HEK293 (cell line): ENCODE measurements around the gene PSAP.
"Not testable (repeated sequence)": the region's sequence is repeated elsewhere in the genome, so short reads cannot be mapped to it uniquely, and the experiment has no call there.

Experiments
- CTCF ChIA-PET: fragments of 350-600 bp; formaldehyde crosslinking; extraction: SDS; loops from one replicate; lab custom pipeline; 2021; ENCODE audit warnings: antibody characterized with exemption; lab: Yijun Ruan, JAX
- POLR2A ChIA-PET: fragments of 300-600 bp; formaldehyde crosslinking; extraction: SDS; loops from one replicate; lab custom pipeline; 2020; ENCODE audit warnings: antibody characterized with exemption, inconsistent platforms; lab: Yijun Ruan, JAX
- H3K27ac ChIP-seq: fragments of 200-500 bp; sonication (Bioruptor generic); 2 replicates; pipeline ENCODE4 v1.5.1; 2014; ENCODE audit warnings: low read depth, low read length, control low read depth, inconsistent platforms; ENCODE audit errors: extremely low read depth
- H3K36me3 ChIP-seq, 2 experiments: fragments of 200-500 bp in 1 of 2; sonication (Bioruptor generic) in 1 of 2; 1 replicate in 1 of 2; 2 replicates in 1 of 2; pipeline ENCODE4 v1.5.1; 2014 to 2017; ENCODE audit warnings: inconsistent platforms in 2 of 2, low read length in 2 of 2; ENCODE audit not compliant: control insufficient read depth in 2 of 2, insufficient read depth in 1 of 2
- H3K4me1 ChIP-seq: fragments of 200-500 bp; sonication (Bioruptor generic); 2 replicates; pipeline ENCODE4 v1.5.1; 2014; ENCODE audit warnings: mild to moderate bottlenecking, low read length, inconsistent platforms; ENCODE audit not compliant: control insufficient read depth, insufficient read depth
- H3K4me3 ChIP-seq: 2 replicates; pipeline ENCODE4 v1.5.1; 2011; ENCODE audit warnings: low read depth, mild to moderate bottlenecking, control low read depth, low read length, moderate library complexity
- H3K9me3 ChIP-seq: fragments of 200-500 bp; sonication (Bioruptor generic); 2 replicates; pipeline ENCODE4 v1.5.1; 2014; ENCODE audit warnings: low read depth, low read length, inconsistent platforms; ENCODE audit not compliant: control insufficient read depth, insufficient read depth
- KLF9 ChIP-seq: fragments of 450-650 bp; formaldehyde crosslinking; IDR thresholded peaks from 2 replicates; pipeline ENCODE4 v1.5.1; 2016; ENCODE audit warnings: missing biosample characterization, missing genetic modification characterization, low read depth
- PRDM1 ChIP-seq: fragments of 450-650 bp; formaldehyde crosslinking; IDR thresholded peaks from 2 replicates; pipeline ENCODE4; 2016; ENCODE audit warnings: missing biosample characterization, missing genetic modification characterization
- REPIN1 ChIP-seq: fragments of 450-650 bp; formaldehyde crosslinking; IDR thresholded peaks from 2 replicates; pipeline ENCODE4 v1.5.1; 2017; ENCODE audit warnings: missing biosample characterization, missing genetic modification characterization, low read depth
- ZBTB17 ChIP-seq: fragments of 450-650 bp; formaldehyde crosslinking; IDR thresholded peaks from 2 replicates; pipeline ENCODE4 v1.5.1; 2016; ENCODE audit warnings: missing biosample characterization, missing genetic modification characterization
- ZBTB20 ChIP-seq: fragments of 450-650 bp; formaldehyde crosslinking; IDR thresholded peaks from 2 replicates; pipeline ENCODE4 v1.5.1; 2016; ENCODE audit warnings: missing biosample characterization, missing genetic modification characterization
- ZNF157 ChIP-seq: fragments of 450-650 bp; formaldehyde crosslinking; IDR thresholded peaks from 2 replicates; pipeline ENCODE4 v1.5.1; 2016; ENCODE audit warnings: missing biosample characterization, missing genetic modification characterization
- ZNF169 ChIP-seq: fragments of 450-650 bp; formaldehyde crosslinking; IDR thresholded peaks from 2 replicates; pipeline ENCODE4 v1.5.1; 2016; ENCODE audit warnings: missing biosample characterization, missing genetic modification characterization
- ZNF23 ChIP-seq: fragments of 450-650 bp; formaldehyde crosslinking; IDR thresholded peaks from 2 replicates; pipeline ENCODE4 v1.5.1; 2016; ENCODE audit warnings: missing biosample characterization, missing genetic modification characterization, borderline replicate concordance
- ZNF324 ChIP-seq: fragments of 450-650 bp; formaldehyde crosslinking; IDR thresholded peaks from 2 replicates; pipeline ENCODE4 v1.5.1; 2016; ENCODE audit warnings: missing biosample characterization, missing genetic modification characterization
- ZNF354C ChIP-seq: fragments of 450-650 bp; formaldehyde crosslinking; IDR thresholded peaks from 2 replicates; pipeline ENCODE4 v1.5.1; 2016; ENCODE audit warnings: missing biosample characterization, missing genetic modification characterization, low read depth, borderline replicate concordance
- ZNF366 ChIP-seq: fragments of 450-650 bp; formaldehyde crosslinking; conservative IDR thresholded peaks from 2 replicates; pipeline ENCODE4 v1.5.1; 2016; ENCODE audit warnings: missing biosample characterization, missing genetic modification characterization
- ZNF391 ChIP-seq: fragments of 450-650 bp; formaldehyde crosslinking; IDR thresholded peaks from 2 replicates; pipeline ENCODE4 v1.5.1; 2016; ENCODE audit warnings: low read depth, missing biosample characterization, missing genetic modification characterization, borderline replicate concordance
- ZNF473 ChIP-seq: fragments of 450-650 bp; formaldehyde crosslinking; IDR thresholded peaks from 2 replicates; pipeline ENCODE4 v1.5.1; 2017; ENCODE audit warnings: missing biosample characterization, missing genetic modification characterization
- ZNF544 ChIP-seq: fragments of 450-650 bp; formaldehyde crosslinking; IDR thresholded peaks from 2 replicates; pipeline ENCODE4 v1.5.0; 2017; ENCODE audit warnings: missing biosample characterization, missing genetic modification characterization
- ZNF549 ChIP-seq: fragments of 450-650 bp; IDR thresholded peaks from 2 replicates; pipeline ENCODE4 v1.5.1; 2018; ENCODE audit warnings: missing biosample characterization, missing genetic modification characterization, mild to moderate bottlenecking, inconsistent platforms, moderate library complexity
- ZNF555 ChIP-seq: fragments of 450-650 bp; formaldehyde crosslinking; conservative IDR thresholded peaks from 2 replicates; pipeline ENCODE4 v1.5.1; 2017; ENCODE audit warnings: missing biosample characterization, mild to moderate bottlenecking, missing genetic modification characterization, inconsistent platforms
- ZNF76 ChIP-seq: fragments of 450-650 bp; formaldehyde crosslinking; IDR thresholded peaks from 2 replicates; pipeline ENCODE4; 2016; ENCODE audit warnings: low read depth, missing biosample characterization, missing genetic modification characterization, borderline replicate concordance
- TF ChIP-seq, protein P1 (sequence below): fragments of 450-650 bp; formaldehyde crosslinking; IDR thresholded peaks from 2 replicates; pipeline ENCODE4 v1.5.1; 2017; ENCODE audit warnings: missing biosample characterization, mild to moderate bottlenecking, missing genetic modification characterization, moderate library complexity
- TF ChIP-seq, protein P2 (sequence below): fragments of 450-650 bp; formaldehyde crosslinking; IDR thresholded peaks from 2 replicates; pipeline ENCODE4 v1.5.1; 2016; ENCODE audit warnings: missing biosample characterization, missing genetic modification characterization
- TF ChIP-seq, protein P3 (sequence below): fragments of 450-650 bp; formaldehyde crosslinking; IDR thresholded peaks from 2 replicates; pipeline ENCODE4 v1.5.1; 2016; ENCODE audit warnings: missing biosample characterization, missing genetic modification characterization
- TF ChIP-seq, protein P4 (sequence below): fragments of 450-650 bp; formaldehyde crosslinking; conservative IDR thresholded peaks from 2 replicates; pipeline ENCODE4 v1.5.1; 2016; ENCODE audit warnings: low read depth, missing biosample characterization, missing genetic modification characterization

The PSAP gene

DNA sequence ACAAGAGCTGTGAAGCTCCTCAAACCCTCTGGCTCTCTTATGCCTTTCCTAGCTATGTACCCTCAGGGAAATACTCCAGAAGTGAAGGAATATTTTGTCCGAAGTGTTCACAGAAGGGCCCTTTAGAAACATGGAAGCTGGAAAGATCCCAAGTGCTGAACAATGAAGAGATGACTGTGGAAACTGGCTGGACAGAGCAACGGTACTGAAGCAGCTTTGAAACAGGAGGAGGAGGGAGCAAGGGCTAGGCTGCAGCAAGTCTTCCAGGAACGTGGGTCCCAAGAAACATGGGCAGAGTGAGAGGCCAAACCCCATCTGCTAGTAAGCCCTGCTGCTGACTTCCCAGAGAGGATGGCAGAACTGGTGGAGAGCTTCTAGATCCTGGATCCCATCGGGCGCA is 3.0 kb upstream of the PSAP start (continued):
- TF ChIP-seq ZBTB17 (tag by site-specific recombination): 0 out of 2 replicates have a peak, but pooled peaks have one; percentile 26
- no peak for TF ChIP-seq ZNF391 (tag by site-specific recombination)
- no peak for TF ChIP-seq ZNF354C (tag by site-specific recombination)
- no peak for TF ChIP-seq ZNF76
- TF ChIP-seq ZNF169 (tag by site-specific recombination): no peak
- TF ChIP-seq, all 188 proteins: peak for 2

DNA sequence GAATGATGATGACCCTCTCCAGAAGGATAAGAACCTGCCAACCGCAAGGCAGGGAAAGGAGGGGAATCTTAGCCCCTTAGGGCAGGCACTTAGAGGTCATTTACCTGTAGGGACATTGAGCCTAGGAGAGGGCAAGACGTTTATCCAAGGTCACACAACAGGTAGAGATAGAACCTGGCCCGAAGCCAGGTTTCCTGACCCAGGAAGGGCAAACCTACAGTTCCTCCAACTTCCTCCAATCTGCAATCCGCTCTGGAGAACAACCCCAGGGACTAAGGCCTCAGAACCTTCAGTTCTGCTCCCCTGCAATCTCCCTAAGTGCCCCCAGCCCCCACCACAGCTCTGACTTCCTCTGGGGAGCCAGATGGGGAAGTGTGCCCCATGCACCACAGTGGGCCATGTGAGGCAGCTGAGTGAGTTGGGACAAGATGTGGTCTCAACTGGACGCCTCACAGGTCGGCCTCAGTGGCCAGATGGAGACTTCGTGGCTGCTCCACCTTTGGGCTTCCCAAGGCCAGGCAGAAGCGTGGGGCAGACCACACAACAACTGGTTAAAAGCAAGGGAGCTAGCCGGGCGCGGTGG is 1.4 kb upstream of the PSAP start:
- H3K36me3 ChIP-seq: no peaks in the 10 kb centered on the region
- no peaks in the 10 kb centered on the region for H3K9me3 ChIP-seq
- POLR2A ChIA-PET: no interaction called here
- H3K4me1 ChIP-seq: 0 out of 2 replicates have a peak, but pooled peaks cover 10% of the 10 kb centered on the region
- CTCF ChIA-PET: interaction anchor here (0.7 kb wide), 1 partner anchor 476 kb away, joined by 3 read pairs; no protein-coding TSS in a partner anchor
- no peak overlapping the region for H3K27ac ChIP-seq
- H3K4me3 ChIP-seq: no peak overlapping the region
- no peak for TF ChIP-seq ZNF555
- TF ChIP-seq ZNF324 (tag by site-specific recombination): no peak
- no peak for TF ChIP-seq ZNF23 (tag by site-specific recombination)
- no peak for TF ChIP-seq ZNF544 (tag by site-specific recombination)
- no peak for TF ChIP-seq ZNF157 (tag by site-specific recombination)
- TF ChIP-seq, protein P1, sequence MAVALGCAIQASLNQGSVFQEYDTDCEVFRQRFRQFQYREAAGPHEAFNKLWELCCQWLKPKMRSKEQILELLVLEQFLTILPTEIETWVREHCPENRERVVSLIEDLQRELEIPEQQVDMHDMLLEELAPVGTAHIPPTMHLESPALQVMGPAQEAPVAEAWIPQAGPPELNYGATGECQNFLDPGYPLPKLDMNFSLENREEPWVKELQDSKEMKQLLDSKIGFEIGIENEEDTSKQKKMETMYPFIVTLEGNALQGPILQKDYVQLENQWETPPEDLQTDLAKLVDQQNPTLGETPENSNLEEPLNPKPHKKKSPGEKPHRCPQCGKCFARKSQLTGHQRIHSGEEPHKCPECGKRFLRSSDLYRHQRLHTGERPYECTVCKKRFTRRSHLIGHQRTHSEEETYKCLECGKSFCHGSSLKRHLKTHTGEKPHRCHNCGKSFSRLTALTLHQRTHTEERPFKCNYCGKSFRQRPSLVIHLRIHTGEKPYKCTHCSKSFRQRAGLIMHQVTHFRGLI (tag by site-specific recombination): no peak
- TF ChIP-seq REPIN1 (tag by site-specific recombination): no peak
- no peak for TF ChIP-seq ZBTB20 (tag by site-specific recombination)
- TF ChIP-seq ZNF549 (tag by site-specific recombination): no peak
- TF ChIP-seq ZNF473 (tag by site-specific recombination): no peak
- TF ChIP-seq, protein P2, sequence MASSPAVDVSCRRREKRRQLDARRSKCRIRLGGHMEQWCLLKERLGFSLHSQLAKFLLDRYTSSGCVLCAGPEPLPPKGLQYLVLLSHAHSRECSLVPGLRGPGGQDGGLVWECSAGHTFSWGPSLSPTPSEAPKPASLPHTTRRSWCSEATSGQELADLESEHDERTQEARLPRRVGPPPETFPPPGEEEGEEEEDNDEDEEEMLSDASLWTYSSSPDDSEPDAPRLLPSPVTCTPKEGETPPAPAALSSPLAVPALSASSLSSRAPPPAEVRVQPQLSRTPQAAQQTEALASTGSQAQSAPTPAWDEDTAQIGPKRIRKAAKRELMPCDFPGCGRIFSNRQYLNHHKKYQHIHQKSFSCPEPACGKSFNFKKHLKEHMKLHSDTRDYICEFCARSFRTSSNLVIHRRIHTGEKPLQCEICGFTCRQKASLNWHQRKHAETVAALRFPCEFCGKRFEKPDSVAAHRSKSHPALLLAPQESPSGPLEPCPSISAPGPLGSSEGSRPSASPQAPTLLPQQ (tag by site-specific recombination): no peak
- no peak for TF ChIP-seq KLF9

DNA sequence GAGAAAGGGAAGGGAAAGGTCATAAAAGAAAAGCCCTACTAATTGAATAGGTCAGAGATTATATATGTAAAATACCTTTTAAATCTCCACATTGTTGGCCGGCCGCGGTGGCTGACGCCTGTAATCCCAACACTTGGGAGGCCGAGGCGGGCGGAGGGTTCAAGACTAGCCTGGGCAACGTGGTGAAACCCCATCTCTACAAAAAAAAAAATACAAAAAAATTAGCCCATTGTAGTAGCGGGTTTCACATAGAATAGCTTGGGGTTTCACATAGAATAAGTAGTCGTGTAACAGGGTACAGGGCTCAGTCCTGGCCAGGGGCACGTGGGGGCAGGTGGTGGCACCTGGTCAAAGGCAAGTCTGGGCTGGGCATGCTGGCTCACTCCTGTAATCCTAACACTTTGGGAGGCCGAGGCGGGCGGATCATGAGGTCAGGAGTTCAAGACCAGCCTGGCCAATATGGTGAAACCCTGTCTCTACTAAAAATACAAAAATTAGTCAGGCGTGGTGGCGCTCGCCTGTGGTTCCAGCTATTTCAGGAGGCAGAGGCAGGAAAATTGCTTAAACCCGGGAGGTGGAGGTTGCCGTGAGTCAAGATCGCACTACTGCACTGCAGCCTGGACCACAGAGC is 529 bp upstream of the PSAP start:
- H3K4me1 ChIP-seq: not testable (repeated sequence)
- TF ChIP-seq, protein P1 (tag by site-specific recombination): peak; percentile 49; the same call in 1 of the 2 replicates
- TF ChIP-seq, protein P3, sequence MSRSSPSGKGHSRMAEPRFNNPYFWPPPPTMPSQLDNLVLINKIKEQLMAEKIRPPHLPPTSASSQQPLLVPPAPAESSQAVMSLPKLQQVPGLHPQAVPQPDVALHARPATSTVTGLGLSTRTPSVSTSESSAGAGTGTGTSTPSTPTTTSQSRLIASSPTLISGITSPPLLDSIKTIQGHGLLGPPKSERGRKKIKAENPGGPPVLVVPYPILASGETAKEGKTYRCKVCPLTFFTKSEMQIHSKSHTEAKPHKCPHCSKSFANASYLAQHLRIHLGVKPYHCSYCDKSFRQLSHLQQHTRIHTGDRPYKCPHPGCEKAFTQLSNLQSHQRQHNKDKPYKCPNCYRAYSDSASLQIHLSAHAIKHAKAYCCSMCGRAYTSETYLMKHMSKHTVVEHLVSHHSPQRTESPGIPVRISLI: peak; percentile 80; the same call in 1 of the 2 replicates
- peak; percentile 6 for TF ChIP-seq ZNF366 (tag by site-specific recombination)
- peak; percentile 90 for TF ChIP-seq PRDM1
- TF ChIP-seq ZBTB17 (tag by site-specific recombination): 0 out of 2 replicates have a peak, but pooled peaks have one; percentile 37
- TF ChIP-seq, protein P4, sequence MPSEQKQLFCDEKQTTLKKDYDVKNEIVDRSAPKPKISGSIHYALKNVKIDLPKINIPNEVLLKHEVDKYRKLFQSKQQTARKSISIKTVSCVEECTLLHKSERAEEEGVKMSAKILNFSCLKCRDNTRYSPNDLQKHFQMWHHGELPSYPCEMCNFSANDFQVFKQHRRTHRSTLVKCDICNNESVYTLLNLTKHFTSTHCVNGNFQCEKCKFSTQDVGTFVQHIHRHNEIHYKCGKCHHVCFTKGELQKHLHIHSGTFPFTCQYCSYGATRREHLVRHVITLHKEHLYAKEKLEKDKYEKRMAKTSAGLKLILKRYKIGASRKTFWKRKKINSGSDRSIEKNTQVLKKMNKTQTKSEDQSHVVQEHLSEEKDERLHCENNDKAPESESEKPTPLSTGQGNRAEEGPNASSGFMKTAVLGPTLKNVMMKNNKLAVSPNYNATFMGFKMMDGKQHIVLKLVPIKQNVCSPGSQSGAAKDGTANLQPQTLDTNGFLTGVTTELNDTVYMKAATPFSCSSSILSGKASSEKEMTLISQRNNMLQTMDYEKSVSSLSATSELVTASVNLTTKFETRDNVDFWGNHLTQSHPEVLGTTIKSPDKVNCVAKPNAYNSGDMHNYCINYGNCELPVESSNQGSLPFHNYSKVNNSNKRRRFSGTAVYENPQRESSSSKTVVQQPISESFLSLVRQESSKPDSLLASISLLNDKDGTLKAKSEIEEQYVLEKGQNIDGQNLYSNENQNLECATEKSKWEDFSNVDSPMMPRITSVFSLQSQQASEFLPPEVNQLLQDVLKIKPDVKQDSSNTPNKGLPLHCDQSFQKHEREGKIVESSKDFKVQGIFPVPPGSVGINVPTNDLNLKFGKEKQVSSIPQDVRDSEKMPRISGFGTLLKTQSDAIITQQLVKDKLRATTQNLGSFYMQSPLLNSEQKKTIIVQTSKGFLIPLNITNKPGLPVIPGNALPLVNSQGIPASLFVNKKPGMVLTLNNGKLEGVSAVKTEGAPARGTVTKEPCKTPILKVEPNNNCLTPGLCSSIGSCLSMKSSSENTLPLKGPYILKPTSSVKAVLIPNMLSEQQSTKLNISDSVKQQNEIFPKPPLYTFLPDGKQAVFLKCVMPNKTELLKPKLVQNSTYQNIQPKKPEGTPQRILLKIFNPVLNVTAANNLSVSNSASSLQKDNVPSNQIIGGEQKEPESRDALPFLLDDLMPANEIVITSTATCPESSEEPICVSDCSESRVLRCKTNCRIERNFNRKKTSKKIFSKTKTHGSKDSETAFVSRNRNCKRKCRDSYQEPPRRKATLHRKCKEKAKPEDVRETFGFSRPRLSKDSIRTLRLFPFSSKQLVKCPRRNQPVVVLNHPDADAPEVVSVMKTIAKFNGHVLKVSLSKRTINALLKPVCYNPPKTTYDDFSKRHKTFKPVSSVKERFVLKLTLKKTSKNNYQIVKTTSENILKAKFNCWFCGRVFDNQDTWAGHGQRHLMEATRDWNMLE (tag by site-specific recombination): 0 out of 2 replicates have a peak, but pooled peaks have one; percentile 12
- TF ChIP-seq, all 188 proteins: peak for 6; not testable (repeated sequence) for 182
- not testable (repeated sequence) for H3K9me3 ChIP-seq, H3K36me3 ChIP-seq, H3K4me3 ChIP-seq
- ChIA-PET CTCF (interaction anchor here (0.6 to 2.0 kb wide), 8 partner anchors 13 to 476 kb away, joined by 3 to 6 read pairs (median 4); no protein-coding TSS in a partner anchor), POLR2A (interaction anchor here (0.5 to 2.3 kb wide), 18 partner anchors 8 to 532 kb away, joined by 3 to 53 read pairs (median 3); partner anchors contain the start of genes CHST3 and SLC29A3)
- peak overlapping the region; percentile 49; the same call in 1 of the 2 replicates for H3K27ac ChIP-seq
